Inflammatory macrophage (primary cell): Measurements from ENCODE around the gene CYP11A1.

Source experiments
- DNase-seq, 2 donors: peaks; one replicate each; pipeline ENCODE4 v3.0.0-alpha.2; 2020 to 2022
- total RNA-seq, 18 experiments: gene quantifications; one replicate each; lab custom pipeline; 2026; ENCODE audit warnings: mixed read lengths in 6 of 18, inconsistent platforms in 2 of 18; lab: John Stamatoyannopoulos, UW

Gene CYP11A1
- 0 to 0.21 (median 0) reads per million in 18 experiments for total RNA-seq

DNA sequence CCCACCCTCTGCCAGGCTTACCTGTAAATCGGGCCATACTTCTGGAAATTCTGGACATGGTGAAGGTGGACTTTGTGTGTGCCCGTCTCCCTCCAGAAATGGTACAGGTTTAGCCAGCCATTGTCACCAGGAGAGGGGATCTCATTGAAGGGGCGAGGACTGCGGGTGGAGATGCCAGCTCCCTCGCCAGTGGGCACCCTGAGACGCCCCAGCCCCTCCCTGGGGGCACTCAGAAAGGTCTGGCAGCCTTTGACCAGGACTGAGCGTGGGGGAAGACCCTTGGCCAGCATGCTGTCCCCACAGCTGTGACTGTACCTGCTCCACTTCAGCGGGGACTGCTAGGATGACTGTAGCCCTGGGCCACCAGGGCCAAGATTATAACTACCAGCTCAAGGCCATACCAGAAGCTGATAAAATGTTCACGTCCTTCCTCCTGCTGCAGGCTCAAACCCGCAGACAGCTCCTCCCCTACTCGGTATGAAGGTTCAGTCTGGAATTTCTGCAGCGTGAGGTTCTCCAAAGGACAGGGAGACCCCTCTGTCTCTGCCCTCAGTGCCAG is at the start of gene CYP11A1:
TSS of gene CYP11A1 (minus strand) at position 351 of the 559 bp plus-strand sequence. CDS start at position 290, 61 bp downstream.
- no peak for DNase-seq

GRCh38 chr15:74417225-74417624 is 49.8 kb upstream of the CYP11A1 start:
- no peak for DNase-seq

- DNase-seq = no peak
These were observed 48.8 kb upstream of the CYP11A1 start for GRCh38 chr15:74415966-74416916.

GRCh38 chr15:74414603-74415338 is 47.3 kb upstream of the CYP11A1 start:
- DNase-seq = no peak

GRCh38 chr15:74414081-74414580 is 46.7 kb upstream of the CYP11A1 start:
- DNase-seq = no peak

DNA sequence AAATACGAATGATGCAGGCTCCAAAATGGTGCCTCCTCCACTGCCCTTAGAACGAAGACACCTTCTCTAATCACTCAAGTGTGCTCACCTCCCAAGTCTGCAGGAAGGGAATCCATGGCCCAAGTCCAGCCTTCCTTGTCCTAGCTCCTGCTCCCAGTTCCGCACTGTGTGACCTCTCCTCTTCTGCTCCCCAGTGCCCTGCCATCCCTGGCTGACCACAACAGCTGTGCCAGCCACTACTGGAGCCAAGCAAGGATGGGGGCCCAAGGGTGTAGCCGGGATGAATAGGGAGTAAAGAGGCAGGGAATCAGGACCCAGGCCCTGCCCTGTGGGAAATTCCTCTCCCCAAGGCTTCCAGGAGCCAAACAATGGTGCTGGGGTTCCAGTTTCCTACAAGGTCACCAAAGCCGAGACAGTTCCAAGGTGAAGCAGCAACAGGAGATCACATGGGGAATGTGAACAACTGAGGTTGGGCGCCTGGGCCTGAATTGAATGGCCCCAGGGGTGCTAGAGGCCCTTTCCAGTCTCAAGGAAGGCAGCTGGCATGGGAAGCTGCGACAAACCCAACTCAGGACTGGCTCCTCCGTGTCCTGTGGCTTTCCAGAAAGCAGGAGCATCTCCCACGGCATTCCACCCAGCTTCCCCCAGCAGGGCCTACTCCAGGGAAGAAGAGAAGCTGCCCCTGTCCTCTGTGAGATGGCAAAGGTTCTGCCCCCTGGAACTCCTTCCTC is 46.1 kb upstream of the CYP11A1 start:
- DNase-seq = no peak

DNA sequence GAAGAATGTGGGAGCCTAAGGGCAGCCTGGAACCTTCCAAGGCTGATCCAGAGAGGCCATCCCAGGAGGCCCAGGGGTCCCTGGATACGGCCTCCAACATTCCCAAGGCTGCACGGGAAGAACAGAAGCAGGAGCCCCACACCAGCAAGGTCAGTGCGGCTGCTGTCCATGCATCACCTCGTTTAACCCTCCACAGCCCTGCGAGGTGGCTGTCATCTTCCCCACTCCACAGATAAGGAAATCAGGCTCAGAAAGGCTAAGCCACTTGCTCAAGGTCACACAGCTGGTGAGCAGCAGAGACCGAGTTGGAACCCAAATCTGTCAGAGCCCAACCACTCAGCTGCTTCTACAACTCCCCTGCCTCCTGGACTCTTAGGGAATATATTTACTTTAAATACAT is 44.7 kb upstream of the CYP11A1 start:
- no peak for DNase-seq

DNA sequence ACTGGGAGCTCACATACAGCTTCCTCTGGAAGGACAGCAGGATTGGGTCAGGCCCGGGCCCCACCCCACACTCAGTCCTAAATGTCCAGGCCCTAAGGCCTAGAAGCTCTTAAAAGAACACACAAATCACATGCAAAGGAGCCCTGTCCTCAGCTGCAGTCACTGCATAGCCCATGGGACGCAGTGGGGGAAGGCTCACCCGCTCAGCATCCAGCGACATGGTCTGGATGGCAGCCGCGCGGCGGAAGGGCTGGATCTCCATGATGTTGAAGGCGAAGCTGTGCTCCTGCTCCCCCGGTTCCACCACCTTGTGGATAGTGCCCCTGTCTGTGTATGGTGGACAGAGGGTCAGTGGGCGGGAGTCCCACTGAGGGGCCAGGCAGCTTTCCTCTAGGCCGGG is 44.2 kb upstream of the CYP11A1 start:
- DNase-seq = no peak

GRCh38 chr15:74410502-74410901 is 43.1 kb upstream of the CYP11A1 start:
- no peak for DNase-seq

- no peak for DNase-seq
These were observed 41.8 kb upstream of the CYP11A1 start for GRCh38 chr15:74409225-74409624.

DNA sequence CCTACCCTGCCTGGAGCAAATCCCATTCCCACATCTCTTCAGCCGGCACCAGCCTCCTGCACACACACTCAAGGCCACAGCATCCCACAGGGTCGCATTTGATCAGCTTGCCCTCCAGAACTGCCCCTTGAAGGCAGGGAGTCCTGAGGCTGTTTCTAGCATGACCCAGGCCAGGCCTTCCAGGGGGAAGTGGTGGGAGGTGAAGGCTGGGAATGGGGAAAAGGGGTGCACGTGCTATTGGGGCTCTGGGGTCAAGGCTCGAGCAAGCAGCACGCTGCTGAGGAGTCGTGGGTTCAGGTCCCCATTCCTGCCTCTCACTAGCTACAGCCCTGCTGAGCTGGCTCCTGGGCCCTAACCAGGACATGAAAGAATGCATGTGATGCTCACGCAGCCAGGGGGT is 41.4 kb upstream of the CYP11A1 start:
- DNase-seq = no peak

GRCh38 chr15:74408385-74408784 is 40.9 kb upstream of the CYP11A1 start:
- DNase-seq = no peak

- peak; percentile 21 to 68 for DNase-seq
These were observed 39.7 kb upstream of the CYP11A1 start for GRCh38 chr15:74406992-74407705.

GRCh38 chr15:74406517-74406916 is 39.1 kb upstream of the CYP11A1 start:
- no peak for DNase-seq

- DNase-seq = no peak
These were observed 38.4 kb upstream of the CYP11A1 start for GRCh38 chr15:74405823-74406222.

DNA sequence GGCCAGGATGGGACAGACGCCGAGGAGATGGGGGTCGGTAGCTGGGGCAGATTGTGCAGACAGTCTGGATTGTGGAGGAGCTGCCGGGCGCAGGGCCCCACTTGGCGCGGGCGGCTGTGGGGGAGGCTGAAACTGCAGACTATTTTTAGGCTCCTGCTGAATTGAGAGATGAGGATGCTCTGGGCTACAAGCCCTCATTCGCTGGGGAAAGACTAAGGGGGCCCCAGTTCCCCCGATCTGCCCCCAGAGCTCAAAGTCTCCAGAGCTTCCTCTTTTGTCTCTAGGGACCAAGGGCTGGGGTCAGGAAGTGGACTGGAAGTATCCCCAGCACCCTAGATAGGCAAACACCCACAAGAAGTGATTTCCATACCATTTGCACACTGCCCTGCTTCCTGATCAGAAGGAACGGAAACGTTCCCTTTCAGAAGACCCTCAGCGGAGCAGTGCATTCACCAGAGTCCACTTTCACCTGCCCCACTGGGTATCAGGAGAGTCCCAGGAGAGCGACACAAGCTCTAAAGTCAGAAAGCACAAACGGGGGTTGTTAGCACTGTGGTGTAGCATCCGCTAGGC is 36.6 kb upstream of the CYP11A1 start:
- DNase-seq = peak; percentile 25 to 48

DNA sequence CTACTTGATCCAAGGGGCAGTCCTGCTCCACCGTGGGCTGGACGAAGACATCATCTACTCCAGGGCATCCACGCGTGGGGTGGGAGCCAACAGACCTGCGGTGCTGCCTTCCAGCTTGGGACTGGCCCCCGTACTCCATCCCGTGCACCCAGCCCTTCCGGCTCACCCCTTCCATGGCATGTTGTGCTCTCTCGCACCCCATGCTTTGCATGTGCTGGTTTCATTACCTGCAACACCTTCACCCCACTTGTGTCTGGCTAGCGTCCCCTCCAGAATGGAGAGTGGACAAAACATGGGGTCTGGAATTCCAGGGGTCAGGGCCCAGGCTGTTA is 36.1 kb upstream of the CYP11A1 start:
- no peak for DNase-seq

GRCh38 chr15:74402873-74403587 is 35.6 kb upstream of the CYP11A1 start:
- peak; percentile 35 to 61 for DNase-seq

- DNase-seq = no peak
These were observed 34.9 kb upstream of the CYP11A1 start for GRCh38 chr15:74402337-74402841.
